Testis (tissue), 2 donors: ENCODE data around the gene SELENOM.

Experiments
- POLR2A ChIP-seq: fragments of 450-650 bp; IDR thresholded peaks from one replicate; pipeline ENCODE4 v1.6.1; 2017; ENCODE audit warnings: antibody characterized with exemption, mild to moderate bottlenecking, moderate library complexity
- TF ChIP-seq, protein P1 (sequence below), 3 experiments: fragments of 450-650 bp in 2 of 3; fragments of 200-600 bp in 1 of 3; sonication (generic) in 1 of 3; IDR thresholded peaks; one replicate each; pipeline ENCODE4 v1.5.1; 2016 to 2019; ENCODE audit warnings: antibody characterized with exemption in 3 of 3, mild to moderate bottlenecking in 2 of 3, moderate library complexity in 1 of 3

DNA sequence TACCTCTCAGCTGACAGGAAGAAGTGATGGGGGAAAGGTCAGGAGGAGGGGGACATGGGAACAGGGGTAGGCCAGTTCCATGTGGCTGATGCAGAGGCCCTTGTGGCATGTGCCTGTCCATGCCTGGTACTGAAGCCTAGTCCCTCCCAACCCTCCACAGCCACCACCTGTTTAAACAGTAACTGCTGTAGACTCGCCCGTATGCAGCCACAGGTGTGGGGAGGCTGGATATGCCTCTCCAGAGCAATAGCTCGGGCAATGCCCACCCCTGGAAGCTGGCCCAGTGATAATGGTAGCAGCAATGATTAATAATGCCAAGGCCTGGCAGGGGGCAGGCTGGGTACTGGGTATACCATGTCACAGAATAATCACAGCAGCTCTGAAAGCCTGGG, 24.0 kb downstream of the SELENOM start:
- TF ChIP-seq, protein P1, sequence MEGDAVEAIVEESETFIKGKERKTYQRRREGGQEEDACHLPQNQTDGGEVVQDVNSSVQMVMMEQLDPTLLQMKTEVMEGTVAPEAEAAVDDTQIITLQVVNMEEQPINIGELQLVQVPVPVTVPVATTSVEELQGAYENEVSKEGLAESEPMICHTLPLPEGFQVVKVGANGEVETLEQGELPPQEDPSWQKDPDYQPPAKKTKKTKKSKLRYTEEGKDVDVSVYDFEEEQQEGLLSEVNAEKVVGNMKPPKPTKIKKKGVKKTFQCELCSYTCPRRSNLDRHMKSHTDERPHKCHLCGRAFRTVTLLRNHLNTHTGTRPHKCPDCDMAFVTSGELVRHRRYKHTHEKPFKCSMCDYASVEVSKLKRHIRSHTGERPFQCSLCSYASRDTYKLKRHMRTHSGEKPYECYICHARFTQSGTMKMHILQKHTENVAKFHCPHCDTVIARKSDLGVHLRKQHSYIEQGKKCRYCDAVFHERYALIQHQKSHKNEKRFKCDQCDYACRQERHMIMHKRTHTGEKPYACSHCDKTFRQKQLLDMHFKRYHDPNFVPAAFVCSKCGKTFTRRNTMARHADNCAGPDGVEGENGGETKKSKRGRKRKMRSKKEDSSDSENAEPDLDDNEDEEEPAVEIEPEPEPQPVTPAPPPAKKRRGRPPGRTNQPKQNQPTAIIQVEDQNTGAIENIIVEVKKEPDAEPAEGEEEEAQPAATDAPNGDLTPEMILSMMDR (IDR thresholded peaks at IDR 0.05) = no peak
- no peak for TF ChIP-seq POLR2A
